HG03064 (cell line): Measurements from ENCODE around the gene COL4A3.
"Not testable (repeated sequence)": the region's sequence is repeated elsewhere in the genome, so short reads cannot be mapped to it uniquely, and the experiment has no call there.

Source experiments
- ATAC-seq: cut with Tn5 transposase; IDR thresholded peaks from one replicate; pipeline ENCODE4 v1.9.1; 2021; ENCODE audit warnings: low read depth; ENCODE audit not compliant: unreplicated experiment

Gene COL4A3

DNA sequence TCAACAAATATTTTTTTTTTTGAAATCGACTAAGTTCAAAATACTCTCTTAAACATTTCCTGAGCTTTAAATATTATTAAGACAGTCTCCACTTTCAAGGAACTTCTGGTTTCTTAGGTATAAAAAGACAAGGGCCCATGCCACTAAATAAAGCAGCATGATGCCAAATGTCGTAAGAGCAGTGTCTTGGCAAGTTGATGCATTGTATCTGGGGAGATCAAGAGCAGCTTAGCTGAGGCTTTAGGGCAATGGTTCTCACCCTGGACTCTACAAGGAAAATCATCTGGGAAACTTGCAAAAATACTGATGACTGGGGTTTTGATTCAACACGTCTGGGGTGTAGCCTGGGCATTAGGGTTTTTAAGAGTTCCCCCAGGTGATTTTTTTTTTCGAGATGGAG lies 41.3 kb downstream of the COL4A3 start:
- ATAC-seq: no peak

DNA sequence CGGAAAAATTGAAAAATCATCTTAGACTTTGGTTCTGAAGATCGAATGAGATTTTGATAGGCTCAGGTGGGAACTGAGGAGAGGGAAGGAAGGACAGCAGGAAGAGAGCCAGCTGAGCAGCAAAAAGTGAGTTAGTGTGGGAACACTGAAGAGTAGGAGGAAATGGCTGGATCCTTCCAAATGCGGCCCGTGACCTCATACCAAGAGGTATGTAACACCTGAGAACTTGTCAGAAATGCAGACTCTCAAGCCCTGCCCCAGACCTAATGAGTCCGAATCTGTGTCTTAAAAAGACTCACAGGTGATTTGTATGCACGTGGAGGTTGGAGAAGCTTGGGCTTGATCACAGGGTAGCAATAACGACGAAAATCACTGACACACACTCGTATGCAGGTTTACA lies 42.0 kb downstream of the COL4A3 start:
- no peak for ATAC-seq

DNA sequence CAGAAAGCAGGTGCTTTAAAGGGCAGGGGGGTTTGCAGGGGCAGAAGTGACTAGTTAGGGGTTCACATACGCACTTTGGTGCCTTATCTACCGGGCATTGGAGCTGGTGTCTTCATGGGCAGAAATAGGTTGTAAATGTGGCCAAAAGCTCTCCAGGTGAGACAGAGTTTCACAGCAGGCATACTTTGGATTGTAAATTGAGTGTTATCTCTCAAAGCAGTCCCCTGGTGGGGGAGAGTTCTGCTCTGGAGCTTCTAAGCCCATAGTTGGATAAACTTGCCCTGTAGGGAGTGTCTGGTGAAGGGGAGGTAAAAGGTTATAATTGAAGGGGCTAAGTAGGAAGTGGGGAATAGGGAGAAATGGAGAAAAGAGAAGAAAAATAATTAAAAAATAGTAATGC lies 43.1 kb downstream of the COL4A3 start:
- no peak for ATAC-seq

DNA sequence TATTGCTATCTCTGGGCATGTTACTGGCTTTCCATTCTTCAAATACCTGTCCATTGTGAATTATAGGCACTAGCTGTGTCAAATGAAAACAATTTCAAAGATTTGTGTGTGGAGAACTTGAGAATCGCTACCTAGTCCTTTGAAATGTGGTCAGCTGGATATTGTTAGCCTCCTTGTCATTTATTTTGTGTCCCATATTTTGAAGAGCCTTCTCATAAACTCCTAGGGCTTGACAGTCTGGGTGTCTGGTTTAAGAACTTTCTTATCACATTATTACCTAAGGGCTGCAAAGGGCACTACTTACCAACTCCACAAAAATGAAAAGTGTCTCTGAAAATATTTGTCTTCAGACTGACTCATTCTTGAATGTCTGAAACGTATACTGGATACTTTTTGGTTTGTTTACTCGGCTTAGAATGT lies 50.2 kb downstream of the COL4A3 start:
- no peak for ATAC-seq

DNA sequence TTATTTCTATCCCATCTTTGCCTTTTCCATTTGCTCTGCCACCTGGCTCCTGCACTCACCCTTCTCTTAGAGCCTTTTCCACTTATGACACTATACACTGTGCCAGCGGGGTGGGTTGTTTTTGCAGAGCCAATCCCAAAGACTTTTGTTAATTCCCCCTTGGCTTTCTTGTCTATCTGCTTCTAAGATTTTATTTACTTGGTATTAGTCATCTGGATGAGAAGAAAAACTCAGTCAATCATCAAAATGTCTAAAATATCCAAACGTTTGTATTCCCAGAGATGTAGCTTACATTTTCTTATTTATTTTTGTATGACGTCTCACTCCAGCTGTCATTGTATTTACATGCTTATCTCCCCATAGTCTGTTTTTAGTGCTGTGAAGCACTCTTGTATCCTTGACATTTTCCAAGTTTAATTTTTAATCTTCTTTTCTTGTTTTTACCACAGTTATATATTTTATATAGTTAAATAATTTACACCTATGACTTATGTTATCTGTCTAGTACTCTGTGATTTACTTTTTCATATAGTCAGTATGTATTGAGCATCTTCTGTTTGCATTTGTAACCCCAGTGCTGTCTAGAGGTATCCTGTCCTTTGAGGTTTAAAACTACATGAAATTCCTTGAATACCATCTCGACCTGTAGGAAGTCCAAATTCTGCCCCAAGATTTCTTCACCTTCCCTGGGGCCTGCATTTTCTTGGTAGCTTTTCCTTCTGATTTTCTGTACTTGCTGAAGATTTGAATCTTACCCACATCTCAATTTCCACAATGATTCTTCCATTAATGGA lies 55.1 kb downstream of the COL4A3 start:
- no peak for ATAC-seq

DNA sequence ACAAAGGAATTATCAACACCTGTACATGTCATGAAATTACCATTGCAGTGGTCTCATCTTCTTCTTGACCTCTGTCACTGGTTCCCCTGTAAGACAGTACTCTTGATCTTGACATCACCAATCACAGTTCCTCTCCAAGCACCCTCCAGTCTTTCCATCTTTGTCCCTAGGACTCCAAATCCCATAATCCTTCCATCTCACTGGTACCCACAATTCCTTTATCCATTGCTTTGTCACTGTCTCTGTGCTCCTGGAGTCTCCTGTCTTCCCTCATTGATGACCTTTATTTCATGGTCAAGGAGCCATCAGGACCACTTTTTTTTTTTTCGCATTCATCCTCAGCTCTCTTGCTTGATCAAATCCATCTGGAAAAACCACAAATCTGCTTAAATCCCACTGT lies 56.7 kb downstream of the COL4A3 start:
- no peak for ATAC-seq

DNA sequence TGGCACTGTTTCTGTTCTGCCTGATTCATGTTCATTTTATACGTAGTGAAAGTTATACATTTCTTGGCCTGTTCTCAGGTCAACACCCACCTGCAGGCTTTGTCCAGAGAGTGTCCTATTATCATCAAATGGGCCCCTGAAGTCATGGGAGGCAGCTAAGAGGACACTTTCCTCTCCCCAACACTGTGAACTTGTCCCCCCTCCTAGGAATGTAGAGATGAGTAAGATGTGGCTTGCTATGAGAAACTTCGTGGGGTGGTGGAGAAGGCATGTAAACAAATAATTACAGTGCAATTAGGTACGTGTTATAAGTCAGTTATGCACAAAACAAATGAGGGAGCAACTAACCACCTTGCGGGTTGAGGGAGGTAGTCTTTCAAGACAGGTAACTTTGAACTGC lies 57.9 kb downstream of the COL4A3 start:
- no peak for ATAC-seq

DNA sequence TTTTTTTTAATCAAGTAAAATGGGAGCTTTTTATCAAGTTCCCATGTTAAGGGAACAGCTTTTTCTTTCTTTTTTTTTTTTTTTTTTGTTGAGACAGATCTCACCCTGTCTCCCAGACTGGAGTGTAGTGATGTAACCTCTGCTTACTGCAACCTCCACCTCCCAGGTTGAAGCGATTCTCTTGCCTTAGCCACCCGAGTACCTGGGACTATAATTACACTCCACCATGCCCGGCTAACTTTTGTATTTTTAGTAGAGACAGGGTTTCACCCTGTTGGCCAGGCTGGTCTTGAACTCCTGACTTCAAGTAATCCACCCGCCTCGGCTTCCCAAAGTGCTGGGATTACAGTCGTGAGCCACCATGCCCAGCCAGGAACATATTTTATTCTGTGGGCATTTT lies 61.2 kb downstream of the COL4A3 start:
- ATAC-seq: not testable (repeated sequence)

DNA sequence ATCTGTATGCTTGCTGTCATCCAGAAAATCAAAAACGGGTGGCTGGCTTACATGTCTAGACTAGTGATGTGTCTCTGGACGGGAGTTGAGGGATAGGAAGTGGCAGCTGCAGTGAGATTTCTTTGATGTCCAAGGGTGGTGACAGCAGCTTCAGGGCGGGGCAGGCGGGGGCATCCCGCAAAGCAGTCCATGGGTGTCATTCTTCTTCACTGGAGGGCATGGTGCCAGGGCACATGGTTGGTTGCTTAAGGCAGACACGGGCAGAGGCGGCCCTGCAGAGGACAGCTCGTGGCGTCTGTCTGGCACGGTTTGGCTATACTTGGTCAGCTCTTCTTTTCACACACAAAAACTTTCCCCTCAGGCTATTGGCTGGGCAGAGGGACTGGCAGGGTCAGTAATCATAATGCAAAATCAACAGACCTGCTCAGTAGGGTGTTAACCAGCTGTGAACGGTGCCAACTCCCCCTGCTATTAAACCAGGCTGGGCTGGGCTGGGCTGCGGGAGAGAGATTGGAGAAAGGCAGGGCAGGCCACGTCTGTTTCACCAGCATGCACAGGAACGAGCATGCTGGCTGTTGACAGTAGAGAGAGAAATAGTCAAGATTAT lies 63.7 kb downstream of the COL4A3 start:
- no peak for ATAC-seq

DNA sequence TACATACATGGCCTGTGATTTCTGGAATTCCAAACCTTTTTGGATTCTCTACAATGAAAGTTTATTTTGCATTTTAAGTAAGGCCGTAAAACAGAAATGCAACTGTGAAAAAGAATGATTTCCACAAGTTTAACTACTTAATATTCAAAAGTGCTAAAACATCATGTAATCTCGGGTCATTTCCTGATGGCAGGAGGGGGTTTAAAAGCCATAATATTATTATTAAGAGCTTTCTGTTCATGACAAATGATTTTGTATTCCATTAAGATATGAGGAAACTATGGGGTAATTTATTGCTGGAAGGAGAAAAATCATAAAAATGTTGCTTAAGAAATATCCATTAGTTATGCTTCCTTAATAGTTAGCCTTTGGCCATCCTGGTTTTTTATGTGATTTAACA lies 65.7 kb downstream of the COL4A3 start:
- ATAC-seq: no peak

DNA sequence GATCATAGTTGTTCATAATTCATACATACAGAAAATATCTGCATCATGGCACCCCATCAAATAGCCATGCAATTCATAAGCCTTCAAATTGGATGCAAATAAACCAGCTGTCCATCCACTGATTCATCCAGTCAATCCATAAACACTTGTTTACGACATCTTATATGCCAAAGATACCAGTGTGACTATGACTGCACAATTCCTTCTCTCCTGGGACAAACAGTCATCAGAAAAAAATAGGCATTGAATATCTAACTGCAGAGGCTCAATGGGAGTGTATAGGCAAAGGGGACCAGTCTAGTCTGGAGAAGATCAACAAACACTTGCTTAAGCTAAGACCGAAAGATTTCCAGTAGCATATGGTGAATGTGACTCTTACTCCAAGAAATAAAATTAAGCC lies 70.0 kb downstream of the COL4A3 start:
- no peak for ATAC-seq

DNA sequence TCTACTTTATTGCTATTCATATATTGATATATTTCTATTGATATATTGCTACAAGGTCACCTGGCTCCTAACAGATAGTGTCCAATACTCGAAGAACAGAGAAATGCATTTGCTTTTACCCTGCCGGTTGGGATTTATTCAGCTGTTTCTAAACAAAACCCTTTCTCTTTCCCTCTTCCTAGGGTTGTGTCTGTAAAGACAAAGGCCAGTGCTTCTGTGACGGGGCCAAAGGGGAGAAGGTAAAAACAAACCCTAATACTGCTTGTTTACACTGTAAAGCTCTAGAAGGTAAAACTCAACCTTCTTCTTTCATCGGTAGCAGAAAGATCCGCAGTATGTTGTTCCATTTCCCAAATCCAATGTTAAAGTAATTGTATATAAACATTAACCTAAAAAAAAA lies 73.4 kb downstream of the COL4A3 start:
- no peak for ATAC-seq

DNA sequence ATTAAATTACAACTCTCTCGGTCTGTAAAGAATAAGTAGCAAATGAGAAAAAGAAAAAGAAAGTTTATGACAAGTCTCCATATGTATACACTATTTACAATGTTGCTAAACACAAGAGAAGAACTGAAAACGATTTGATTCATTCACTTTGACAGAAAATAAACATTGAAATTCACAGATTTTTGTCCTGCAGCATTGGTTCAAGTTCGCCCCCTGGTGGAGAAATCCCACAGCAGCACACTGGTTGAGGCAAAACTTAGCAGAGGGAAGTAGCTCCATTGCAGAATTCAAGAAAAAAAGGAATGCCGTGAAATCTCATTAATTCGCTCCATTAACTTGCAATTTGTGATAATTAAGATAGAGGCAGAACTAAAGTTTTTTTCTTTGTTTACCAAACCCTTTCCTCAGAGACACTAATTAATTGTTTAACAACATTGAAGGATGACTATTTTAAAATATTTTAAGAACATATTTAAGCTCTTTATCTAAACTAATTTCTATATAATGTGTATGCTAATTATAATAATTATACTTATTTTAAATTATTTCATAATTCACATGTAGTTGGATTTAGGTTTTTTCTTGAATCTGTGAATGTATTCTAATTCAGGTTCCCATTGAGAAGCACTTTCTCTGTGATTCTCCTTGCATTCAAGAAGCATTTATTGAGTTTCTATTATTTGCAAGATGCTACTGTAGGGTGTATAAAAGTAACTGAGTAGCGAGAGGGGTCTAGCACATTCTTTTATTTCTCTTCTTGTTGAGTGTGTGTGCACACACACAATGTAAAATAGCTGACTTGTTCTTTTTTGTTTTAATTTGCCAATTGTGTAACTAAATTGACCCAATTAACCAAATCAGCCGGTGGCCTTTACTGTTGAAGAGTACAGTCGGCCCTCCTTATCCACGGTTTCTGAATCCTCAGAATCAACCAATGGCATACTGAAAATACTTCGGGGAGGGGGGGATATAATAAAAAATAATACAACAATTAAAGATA lies 74.1 kb downstream of the COL4A3 start:
- ATAC-seq: no peak

DNA sequence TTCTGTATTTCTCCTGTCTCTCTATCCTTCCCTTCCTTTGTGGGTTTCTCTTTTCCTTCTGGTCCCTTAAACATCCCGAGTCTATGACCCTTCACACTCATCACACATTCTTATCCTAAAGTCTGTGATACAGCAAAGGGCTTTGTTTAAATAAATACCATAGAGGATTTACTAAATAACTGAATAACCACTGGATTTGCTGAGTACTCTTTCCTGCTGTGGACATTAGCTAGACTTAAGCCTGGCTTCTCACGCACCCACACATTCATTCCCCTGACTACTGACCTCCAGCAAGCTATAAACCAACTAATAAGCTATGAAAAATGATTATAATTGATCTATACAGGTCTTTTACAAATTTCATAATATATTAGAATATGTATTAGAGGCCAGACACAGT lies 76.6 kb downstream of the COL4A3 start:
- no peak for ATAC-seq

DNA sequence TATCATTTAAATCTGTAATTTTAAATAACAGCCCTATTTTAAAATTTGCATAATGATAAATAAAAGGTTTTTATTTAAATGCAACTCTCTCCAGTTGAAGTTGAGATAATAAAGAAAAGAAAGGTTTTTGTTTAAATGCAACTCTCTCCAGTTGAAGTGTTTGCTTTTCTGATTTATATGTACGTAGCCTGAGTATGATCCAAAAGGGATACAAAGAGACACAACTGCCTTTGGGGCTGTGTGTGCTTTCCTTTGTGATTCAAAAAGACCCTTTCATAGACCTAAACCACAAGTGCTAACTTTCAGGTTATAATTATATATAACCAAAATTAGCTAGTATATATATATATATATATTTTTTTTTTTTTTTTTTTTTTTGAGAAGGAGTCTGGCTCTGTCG lies 84.5 kb downstream of the COL4A3 start:
- no peak for ATAC-seq

DNA sequence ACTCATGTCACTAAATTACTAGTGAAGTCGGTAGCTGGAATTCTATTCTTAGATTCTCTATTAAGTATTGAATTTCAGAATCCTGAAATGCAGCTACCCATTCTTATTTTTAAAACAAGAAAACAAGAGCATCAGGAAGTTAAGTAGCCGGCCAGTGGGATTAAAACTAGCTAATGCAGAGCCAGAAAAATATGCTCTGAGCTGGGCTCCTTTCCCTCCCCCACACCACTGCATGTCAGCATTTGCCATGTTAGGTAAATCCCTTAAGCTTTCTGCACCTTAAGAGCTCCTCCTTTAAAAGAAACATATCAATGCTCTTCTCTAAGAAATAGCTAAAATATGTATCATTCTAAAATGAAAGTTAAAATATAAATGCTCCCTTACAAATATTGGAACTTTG lies 88.4 kb downstream of the COL4A3 start:
- no peak for ATAC-seq

DNA sequence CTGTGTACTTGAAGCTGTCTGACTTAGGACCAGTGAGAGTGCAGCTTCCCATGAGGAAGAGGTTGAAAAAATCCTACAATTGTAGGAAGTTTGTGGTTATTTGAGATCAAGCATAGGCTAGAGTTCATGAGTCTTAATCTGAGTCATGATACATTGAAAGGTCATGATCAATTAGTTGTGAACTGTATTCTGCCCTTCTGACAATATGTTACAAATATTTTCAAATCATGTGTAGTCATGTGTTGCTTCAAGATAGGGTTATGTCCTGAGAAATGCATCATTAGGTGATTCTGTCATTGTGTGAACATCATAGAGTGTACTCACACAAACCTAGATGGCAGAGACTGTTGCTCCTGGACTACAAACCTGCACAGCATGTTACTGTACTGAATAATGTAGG lies 92.2 kb downstream of the COL4A3 start:
- ATAC-seq: no peak

DNA sequence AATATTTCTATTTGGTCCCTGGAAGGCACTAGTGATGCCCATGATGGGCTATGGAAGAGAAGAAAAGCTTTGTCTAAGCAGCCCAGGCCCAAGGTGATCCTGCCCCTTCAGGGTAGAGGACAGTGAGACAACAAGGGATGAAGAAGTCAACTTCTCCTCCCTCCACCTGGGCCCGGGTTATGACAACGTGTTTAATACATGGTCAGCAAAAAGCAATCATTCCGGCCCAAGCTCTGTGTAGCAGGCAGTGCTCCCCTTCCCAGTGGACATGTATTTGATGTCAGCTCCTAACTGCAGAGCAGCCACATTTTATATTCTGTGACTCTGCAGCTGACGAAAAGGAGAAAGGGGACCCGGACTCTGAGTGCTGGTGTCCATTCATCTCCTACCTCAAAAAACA lies 93.4 kb downstream of the COL4A3 start:
- no peak for ATAC-seq

DNA sequence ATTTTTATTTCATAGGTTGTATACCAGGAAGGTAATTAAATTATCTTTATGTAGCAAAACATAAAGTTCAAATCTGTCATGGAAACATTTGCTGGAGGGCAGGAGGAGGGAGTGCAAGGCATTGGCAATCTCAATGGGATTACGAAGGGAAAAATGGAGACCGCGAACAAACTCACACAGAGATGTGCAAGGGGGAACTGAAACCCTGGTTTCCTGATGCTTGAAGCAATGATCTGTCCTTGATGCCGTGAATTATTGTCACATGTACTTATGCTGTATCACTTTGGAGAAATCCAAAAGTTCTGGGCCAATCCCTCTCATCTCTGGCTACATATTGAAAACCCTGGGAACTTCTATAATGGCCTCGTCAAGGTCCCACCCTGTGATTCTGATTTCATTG lies 95.6 kb downstream of the COL4A3 start:
- no peak for ATAC-seq

DNA sequence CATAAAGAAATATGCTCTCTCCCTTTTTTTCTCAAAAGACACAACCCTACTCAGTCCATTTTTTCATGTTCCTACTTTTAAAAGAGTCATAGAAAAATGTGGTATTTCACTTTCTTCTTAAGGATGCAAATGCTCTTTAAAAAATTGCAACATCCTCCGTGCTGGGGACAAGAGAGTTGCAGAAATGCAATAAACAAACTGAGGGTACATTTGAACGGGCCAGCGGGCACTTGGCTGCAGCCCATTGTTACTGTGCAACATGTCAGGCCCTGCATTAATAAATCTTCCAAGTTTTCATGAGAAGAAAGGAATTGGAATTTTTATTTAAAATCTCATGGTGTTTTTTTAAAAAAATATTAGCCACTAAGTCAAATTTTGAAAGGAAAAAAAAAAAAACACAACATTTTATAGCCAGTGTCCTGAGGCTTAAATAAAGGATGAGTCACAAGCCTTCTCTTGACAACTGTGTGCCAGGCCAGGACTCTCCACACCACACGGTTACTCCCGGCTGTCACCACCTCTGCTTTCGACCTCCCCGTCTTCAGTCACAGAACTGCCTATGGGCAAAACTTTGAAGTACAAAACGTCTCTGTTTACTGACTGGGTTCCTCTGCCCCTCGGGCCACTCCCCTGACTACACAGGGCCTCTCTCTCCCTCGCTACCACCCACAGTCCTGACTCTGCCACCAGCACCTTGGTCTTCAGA lies 103.1 kb downstream of the COL4A3 start:
- ATAC-seq: no peak

DNA sequence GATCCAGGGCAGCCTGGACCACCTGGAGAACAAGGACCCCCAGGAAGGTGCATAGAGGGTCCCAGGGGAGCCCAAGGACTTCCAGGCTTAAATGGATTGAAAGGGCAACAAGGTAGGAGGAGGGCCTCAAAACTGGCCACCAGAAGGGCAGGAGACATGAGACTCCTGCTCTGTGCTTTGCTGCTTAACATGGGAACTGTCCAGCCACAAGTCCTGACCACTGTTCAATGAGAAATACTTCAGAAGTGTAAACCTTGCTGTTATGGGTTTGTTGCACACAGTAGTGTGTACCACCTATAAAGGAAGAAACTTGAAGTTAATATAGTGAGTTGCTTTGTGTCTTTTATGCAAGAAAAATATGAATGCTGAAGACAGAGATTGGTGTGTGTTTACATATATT lies 116.5 kb downstream of the COL4A3 start:
- ATAC-seq: no peak
